Hepatocyte (in vitro differentiated cells): Measurements from ENCODE around the gene ENTR1. TPM values are rescaled to one million over a fixed set of nuclear protein-coding genes. Genes with fewer than 3 reads are reported as not detected.

Source experiments
- DNase-seq: peaks from one replicate; pipeline ENCODE4 v3.0.0-alpha.2; 2016; ENCODE audit warnings: low spot score
- H2AFZ ChIP-seq: fragments of 200-600 bp; sonication (generic); 2 replicates; pipeline ENCODE4 v1.6.0; 2016; ENCODE audit warnings: antibody characterized with exemption, mild to moderate bottlenecking
- H3K27ac ChIP-seq: fragments of 200-600 bp; sonication (generic); 2 replicates; pipeline ENCODE4 v1.5.1; 2016; ENCODE audit warnings: mild to moderate bottlenecking
- H3K27me3 ChIP-seq: fragments of 200-600 bp; sonication (generic); 2 replicates; pipeline ENCODE4 v1.6.1; 2016
- H3K36me3 ChIP-seq: fragments of 200-600 bp; sonication (generic); replicated peaks from 2 replicates; pipeline ENCODE4 v1.5.1; 2016; ENCODE audit warnings: low read depth; ENCODE audit not compliant: insufficient read depth
- H3K4me1 ChIP-seq: fragments of 200-600 bp; sonication (generic); 2 replicates; pipeline ENCODE4 v1.5.1; 2016; ENCODE audit warnings: mild to moderate bottlenecking, moderate library complexity; ENCODE audit not compliant: insufficient read depth
- H3K4me2 ChIP-seq: fragments of 200-600 bp; sonication (generic); 2 replicates; pipeline ENCODE4 v1.6.0; 2016
- H3K4me3 ChIP-seq: fragments of 200-600 bp; sonication (generic); 2 replicates; pipeline ENCODE4 v1.5.1; 2016; ENCODE audit warnings: mild to moderate bottlenecking
- H3K79me2 ChIP-seq: fragments of 200-600 bp; sonication (generic); 2 replicates; pipeline ENCODE4 v1.6.0; 2017; ENCODE audit warnings: mild to moderate bottlenecking
- H3K9me2 ChIP-seq: fragments of 200-600 bp; sonication (generic); replicated peaks from 2 replicates; pipeline ENCODE4 v1.6.0; 2017; ENCODE audit warnings: mild to moderate bottlenecking; ENCODE audit not compliant: insufficient read depth
- H3K9me3 ChIP-seq: fragments of 200-600 bp; sonication (generic); 2 replicates; pipeline ENCODE4 v1.5.1; 2016; ENCODE audit warnings: low read depth, mild to moderate bottlenecking
- H4K20me1 ChIP-seq: fragments of 200-600 bp; sonication (generic); 2 replicates; pipeline ENCODE4 v1.6.0; 2016; ENCODE audit warnings: mild to moderate bottlenecking; ENCODE audit not compliant: insufficient read depth, poor library complexity, severe bottlenecking
- CTCF ChIP-seq: fragments of 200-600 bp; sonication (generic); IDR thresholded peaks from 2 replicates; pipeline ENCODE4 v1.5.1; 2016; ENCODE audit warnings: antibody characterized with exemption, mild to moderate bottlenecking; ENCODE audit not compliant: poor library complexity
- EZH2 ChIP-seq: fragments of 200-600 bp; sonication (generic); IDR thresholded peaks from 2 replicates; pipeline ENCODE4 v1.6.1; 2016; ENCODE audit warnings: antibody characterized with exemption, mild to moderate bottlenecking, borderline replicate concordance
- EZH2phosphoT487 ChIP-seq: fragments of 200-600 bp; sonication (generic); IDR thresholded peaks from one replicate; pipeline ENCODE4 v1.6.1; 2018; ENCODE audit warnings: antibody characterized with exemption, mild to moderate bottlenecking, low read depth, moderate library complexity; ENCODE audit not compliant: unreplicated experiment, severe bottlenecking
- WGBS: methylation state at CpG from one replicate; pipeline ENCODE4 v1.1.6; 2016; ENCODE audit warnings: low lambda C conversion rate; ENCODE audit errors: missing lambda C conversion rate; 5-methylcytosine and 5-hydroxymethylcytosine counted together
- polyA plus RNA-seq: library from polyadenylated mRNA; unstranded; fragments of >200 nt; fragmentation: Nextera tagmentation; extraction: Ambion mirVana; gene quantifications from 2 replicates; pipeline ENCODE4 v1.2.1, GENCODE V29; 2016
- total RNA-seq: library from RNA; depleted of rRNA; stranded (reverse); fragments of >200 nt; gene quantifications from 2 replicates; pipeline ENCODE4 v1.2.3, GENCODE V29; 2014

Gene ENTR1
- total and polyA plus RNA-seq, 2 experiments from 2014 or later = 33.5 to 50.1 TPM

DNA sequence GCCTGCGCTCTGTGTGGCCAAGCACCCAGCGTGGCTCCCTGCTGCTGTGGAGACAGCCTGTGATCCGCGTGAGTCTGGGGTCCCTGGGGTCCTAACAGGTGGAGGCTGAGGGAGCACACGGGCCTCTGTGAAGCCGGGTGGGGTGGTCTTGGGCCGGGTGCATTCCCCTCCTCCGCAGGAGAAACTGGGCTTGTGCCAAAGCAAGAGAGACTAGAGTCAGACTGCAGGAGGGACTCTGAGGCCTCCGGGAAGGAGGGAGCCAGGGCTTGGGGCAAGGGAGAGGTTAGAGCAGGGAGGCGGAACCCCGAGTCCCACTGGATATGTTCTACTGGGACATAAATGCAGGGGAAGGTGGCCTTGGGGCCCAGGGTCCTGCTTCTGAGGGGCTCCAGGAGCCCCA is 57.3 kb downstream of the ENTR1 start:
- Histone ChIP-seq H3K36me3 (no peaks in the 10 kb centered on the region), H3K4me3 (no peak overlapping the region), H3K27me3 (no peaks in the 10 kb centered on the region), H3K79me2 (no peaks in the 10 kb centered on the region), H3K9me3 (no peaks in the 10 kb centered on the region), H3K4me2 (no peak overlapping the region), H3K27ac (no peak overlapping the region), H3K9me2 (no peaks in the 10 kb centered on the region), H2AFZ (no peak overlapping the region), H3K4me1 (peaks cover 12% of the 10 kb centered on the region), H4K20me1 (no peaks in the 10 kb centered on the region)
- TF ChIP-seq EZH2 = no peak
- no peak for TF ChIP-seq CTCF
- no peak for TF ChIP-seq EZH2phosphoT487
- 95% methylated on average over 10 of the region's 11 CpGs for WGBS
- no peak for DNase-seq

DNA sequence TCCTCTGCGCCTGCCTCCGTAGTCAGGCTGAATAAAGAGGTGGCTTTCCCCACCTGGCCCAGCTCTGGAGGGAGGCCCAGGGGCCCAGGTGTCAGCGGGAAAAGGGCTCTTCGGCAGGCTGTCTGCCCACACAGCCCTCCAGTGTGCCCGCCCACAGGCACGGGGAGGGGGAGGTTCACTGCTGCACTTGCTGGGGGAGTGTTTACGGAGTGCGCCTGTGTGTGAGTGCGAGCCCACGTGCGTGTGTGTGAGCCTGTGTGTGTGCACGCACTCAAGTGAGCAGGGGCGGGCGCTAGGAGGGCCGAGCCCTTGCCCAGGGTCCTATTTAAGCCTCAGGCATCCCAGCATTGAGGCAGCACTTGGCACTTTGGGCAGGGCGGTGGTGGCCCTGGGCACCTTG is 57.7 kb downstream of the ENTR1 start:
- Histone ChIP-seq H3K4me1 (peaks cover 12% of the 10 kb centered on the region), H3K9me3 (no peaks in the 10 kb centered on the region), H4K20me1 (no peaks in the 10 kb centered on the region), H3K27ac (no peak overlapping the region), H3K36me3 (no peaks in the 10 kb centered on the region), H3K9me2 (no peaks in the 10 kb centered on the region), H2AFZ (no peak overlapping the region), H3K4me3 (no peak overlapping the region), H3K4me2 (no peak overlapping the region), H3K27me3 (no peaks in the 10 kb centered on the region), H3K79me2 (no peaks in the 10 kb centered on the region)
- TF ChIP-seq EZH2 (no peak), CTCF (no peak), EZH2phosphoT487 (no peak)
- no peak for DNase-seq
- 80% methylated on average over 16 of the region's 16 CpGs for WGBS

Other genes with a start within 250 kb of the ENTR1 start
- not detected in 2 replicates for gene LHX3, start 205.5 kb downstream of the ENTR1 start, total RNA-seq
- gene LHX3, start 205.5 kb downstream of the ENTR1 start, polyA plus RNA-seq = not detected in 2 replicates
- gene QSOX2, start 164.8 kb downstream of the ENTR1 start, total RNA-seq = 9.4 and 11.0 TPM in 2 replicates
- gene QSOX2, start 164.8 kb downstream of the ENTR1 start, polyA plus RNA-seq = 2.6 and 3.3 TPM in 2 replicates
- gene CCDC187, start 106.5 kb downstream of the ENTR1 start, total RNA-seq = 0.16 and 0.60 TPM in 2 replicates
- 0.23 and 0.75 TPM in 2 replicates for gene CCDC187, start 106.5 kb downstream of the ENTR1 start, polyA plus RNA-seq
- 25.5 and 27.3 TPM in 2 replicates for gene GPSM1, start 83.1 kb downstream of the ENTR1 start, total RNA-seq
- gene GPSM1, start 83.1 kb downstream of the ENTR1 start, polyA plus RNA-seq = 27.2 and 30.0 TPM in 2 replicates
- gene DNLZ, start 46.9 kb downstream of the ENTR1 start, total RNA-seq = 10.4 and 21.5 TPM in 2 replicates
- gene DNLZ, start 46.9 kb downstream of the ENTR1 start, polyA plus RNA-seq = 24.3 and 25.3 TPM in 2 replicates
- 0.68 and 0.80 TPM in 2 replicates for gene CARD9, start 36.9 kb downstream of the ENTR1 start, total RNA-seq
- 1.5 and 2.5 TPM in 2 replicates for gene CARD9, start 36.9 kb downstream of the ENTR1 start, polyA plus RNA-seq
- gene SNAPC4, start 10.4 kb downstream of the ENTR1 start, total RNA-seq = 5.3 and 10.5 TPM in 2 replicates
- 6.3 and 8.7 TPM in 2 replicates for gene SNAPC4, start 10.4 kb downstream of the ENTR1 start, polyA plus RNA-seq
- gene PMPCA, start within 50 bp of the ENTR1 start, total RNA-seq = 45.1 and 45.8 TPM in 2 replicates
- gene PMPCA, start within 50 bp of the ENTR1 start, polyA plus RNA-seq = 85.7 and 87.3 TPM in 2 replicates
- gene INPP5E, start 29.2 kb upstream of the ENTR1 start, total RNA-seq = 5.3 and 6.0 TPM in 2 replicates
- gene INPP5E, start 29.2 kb upstream of the ENTR1 start, polyA plus RNA-seq = 7.1 and 12.9 TPM in 2 replicates
- gene SEC16A, start 72.4 kb upstream of the ENTR1 start, total RNA-seq = 22.5 and 42.7 TPM in 2 replicates
- 42.0 and 45.4 TPM in 2 replicates for gene SEC16A, start 72.4 kb upstream of the ENTR1 start, polyA plus RNA-seq
- gene NOTCH1, start 135.4 kb upstream of the ENTR1 start, total RNA-seq = 4.3 and 6.5 TPM in 2 replicates
- 5.3 and 8.3 TPM in 2 replicates for gene NOTCH1, start 135.4 kb upstream of the ENTR1 start, polyA plus RNA-seq